Trophoblast cell (in vitro differentiated cells and primary cell): ENCODE measurements around the gene TAS2R20.

Experiments used
- DNase-seq, 2 donors: peaks; one replicate each; pipeline ENCODE4 v3.0.0-alpha.2; 2016
- H2AFZ ChIP-seq: 2 replicates; pipeline ENCODE4 v1.6.1; 2013; ENCODE audit warnings: low read length, moderate library complexity, mild to moderate bottlenecking; ENCODE audit not compliant: insufficient read depth, poor library complexity
- H2AK5ac ChIP-seq: 2 replicates; pipeline ENCODE4 v1.6.1; 2013; ENCODE audit warnings: mild to moderate bottlenecking, low read length
- H2BK120ac ChIP-seq: 2 replicates; pipeline ENCODE4 v1.6.1; 2013; ENCODE audit warnings: low read length, mild to moderate bottlenecking, moderate library complexity; ENCODE audit not compliant: insufficient read depth, poor library complexity
- H2BK12ac ChIP-seq: 2 replicates; pipeline ENCODE4 v1.6.1; 2013; ENCODE audit warnings: mild to moderate bottlenecking, low read length, moderate library complexity
- H2BK5ac ChIP-seq: 2 replicates; pipeline ENCODE4 v1.6.1; 2013; ENCODE audit warnings: low read length, low read depth, moderate library complexity, mild to moderate bottlenecking; ENCODE audit not compliant: poor library complexity
- H3K14ac ChIP-seq: 2 replicates; pipeline ENCODE4 v1.6.1; 2013; ENCODE audit warnings: mild to moderate bottlenecking, low read length
- H3K18ac ChIP-seq: 2 replicates; pipeline ENCODE4 v1.6.1; 2013; ENCODE audit warnings: mild to moderate bottlenecking, low read length
- H3K23ac ChIP-seq: 2 replicates; pipeline ENCODE4 v1.6.1; 2013; ENCODE audit warnings: low read length
- H3K27ac ChIP-seq: 2 replicates; pipeline ENCODE4 v1.5.1; 2013; ENCODE audit warnings: low read depth, mild to moderate bottlenecking, inconsistent platforms, low read length, moderate library complexity
- H3K27me3 ChIP-seq: 2 replicates; pipeline ENCODE4 v1.6.1; 2013; ENCODE audit warnings: inconsistent platforms, mild to moderate bottlenecking, low read length, moderate library complexity; ENCODE audit not compliant: insufficient read depth
- H3K36me3 ChIP-seq, 2 experiments: 1 replicate in 1 of 2; 2 replicates in 1 of 2; pipeline ENCODE4 v1.6.1; 2013; ENCODE audit warnings: low read length in 2 of 2, mild to moderate bottlenecking in 2 of 2, moderate library complexity in 1 of 2; ENCODE audit not compliant: insufficient read depth in 2 of 2, control insufficient read depth in 1 of 2
- H3K4ac ChIP-seq: 2 replicates; pipeline ENCODE4 v1.6.1; 2013; ENCODE audit warnings: low read depth, mild to moderate bottlenecking, low read length, moderate library complexity
- H3K4me1 ChIP-seq, 2 experiments: 1 replicate in 1 of 2; 2 replicates in 1 of 2; pipeline ENCODE4 v1.6.1; 2013; ENCODE audit warnings: low read length in 2 of 2, mild to moderate bottlenecking in 2 of 2, moderate library complexity in 1 of 2; ENCODE audit not compliant: insufficient read depth in 2 of 2, control insufficient read depth in 1 of 2
- H3K4me2 ChIP-seq: 2 replicates; pipeline ENCODE4 v1.6.1; 2013; ENCODE audit warnings: inconsistent platforms, mild to moderate bottlenecking, low read length, moderate library complexity
- H3K4me3 ChIP-seq: 2 replicates; pipeline ENCODE4 v1.5.1; 2013; ENCODE audit warnings: mild to moderate bottlenecking, low read depth, low read length, inconsistent platforms
- H3K79me1 ChIP-seq: one replicate; pipeline ENCODE4 v1.6.1; 2013; ENCODE audit warnings: low read length
- H3K79me2 ChIP-seq: 2 replicates; pipeline ENCODE4 v1.6.1; 2013; ENCODE audit warnings: low read length, mild to moderate bottlenecking; ENCODE audit not compliant: control insufficient read depth, insufficient read depth, poor library complexity
- H3K9ac ChIP-seq: 2 replicates; pipeline ENCODE4 v1.6.1; 2013; ENCODE audit warnings: mild to moderate bottlenecking, low read length
- H3K9me3 ChIP-seq: 2 replicates; pipeline ENCODE4 v1.6.1; 2013; ENCODE audit warnings: low read depth, mild to moderate bottlenecking, control low read depth, inconsistent platforms, low read length; ENCODE audit not compliant: insufficient read depth
- H4K12ac ChIP-seq: 2 replicates; pipeline ENCODE4 v1.6.1; 2013; ENCODE audit warnings: low read depth, mild to moderate bottlenecking, low read length, moderate library complexity
- H4K8ac ChIP-seq: 2 replicates; pipeline ENCODE4 v1.6.1; 2013; ENCODE audit warnings: low read depth, mild to moderate bottlenecking, low read length, moderate library complexity
- H4K91ac ChIP-seq: one replicate; pipeline ENCODE4 v1.6.1; 2013; ENCODE audit warnings: low read depth, mild to moderate bottlenecking, low read length, moderate library complexity
- WGBS: extraction: QIAGEN DNeasy Blood & Tissue Kit; methylation state at CpG from one replicate; pipeline ENCODE4 v1.1.7; 2013; ENCODE audit warnings: missing lambda C conversion rate; ENCODE audit not compliant: insufficient read length, insufficient coverage; ENCODE audit errors: extremely low coverage; 5-methylcytosine and 5-hydroxymethylcytosine counted together

Gene TAS2R20

DNA sequence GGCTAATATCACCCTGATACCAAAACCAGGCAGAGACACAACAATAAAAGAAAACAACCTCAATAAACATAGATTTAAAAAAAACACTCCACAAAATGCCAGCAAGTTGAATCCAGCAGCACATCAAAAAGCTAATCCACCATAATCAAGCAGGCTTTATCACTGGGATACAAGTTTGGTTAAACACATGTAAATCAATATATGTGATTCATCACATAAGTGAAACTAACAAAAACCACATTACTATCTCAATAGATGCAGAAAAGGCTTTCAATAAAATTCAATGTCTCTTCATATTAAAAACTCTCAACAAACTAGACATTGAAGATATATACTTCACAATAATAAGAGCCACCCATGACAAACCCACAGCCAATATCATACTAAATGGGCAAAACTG lies 42.0 kb downstream of the TAS2R20 start:
- H3K36me3 ChIP-seq, result no peaks in the 10 kb centered on the region
- no peak overlapping the region for H3K4me3 ChIP-seq
- H3K27ac ChIP-seq, result no peak overlapping the region
- H2AFZ ChIP-seq, result no peak overlapping the region
- no peak overlapping the region for H2BK12ac ChIP-seq
- H3K4me1 ChIP-seq, result no peaks in the 10 kb centered on the region
- H3K18ac ChIP-seq, result no peak overlapping the region
- H3K79me2 ChIP-seq, result no peaks in the 10 kb centered on the region
- no peak overlapping the region for H4K91ac ChIP-seq
- no peak overlapping the region for H2BK120ac ChIP-seq
- no peak for DNase-seq
- no peak overlapping the region for H2AK5ac ChIP-seq
- H3K9ac ChIP-seq, result no peak overlapping the region
- H4K12ac ChIP-seq, result no peak overlapping the region
- no peak overlapping the region for H2BK5ac ChIP-seq
- H4K8ac ChIP-seq, result no peak overlapping the region
- no peak overlapping the region for H3K4ac ChIP-seq
- no peaks in the 10 kb centered on the region for H3K9me3 ChIP-seq
- H3K14ac ChIP-seq, result no peak overlapping the region
- H3K4me2 ChIP-seq, result no peak overlapping the region
- no peaks in the 10 kb centered on the region for H3K79me1 ChIP-seq
- no peak overlapping the region for H3K23ac ChIP-seq
- no peaks in the 10 kb centered on the region for H3K27me3 ChIP-seq

DNA sequence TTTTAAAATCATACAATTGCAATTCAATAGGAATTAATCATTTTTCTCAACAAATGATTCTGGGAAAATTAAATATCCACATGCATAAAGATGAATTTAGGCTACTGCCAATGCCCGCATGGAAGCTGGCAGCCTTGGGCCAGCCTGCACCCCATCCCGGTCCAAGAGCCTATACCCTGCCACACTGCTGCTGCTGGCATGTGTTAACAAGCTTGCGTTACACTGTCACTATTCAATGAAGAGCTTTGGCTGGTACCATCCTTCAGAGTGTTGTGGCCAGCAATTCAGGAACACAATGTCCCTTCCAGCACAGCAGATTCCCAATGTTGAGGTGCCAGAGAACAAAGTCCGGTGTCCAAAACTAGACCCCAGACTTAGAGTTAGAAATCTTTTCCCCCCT lies 45.5 kb downstream of the TAS2R20 start:
- Histone ChIP-seq H4K8ac (no peak overlapping the region), H3K79me1 (no peaks in the 10 kb centered on the region), H2BK5ac (no peak overlapping the region), H2AFZ (no peak overlapping the region), H3K4me1 (no peaks in the 10 kb centered on the region), H3K14ac (no peak overlapping the region), H3K27me3 (no peaks in the 10 kb centered on the region), H2BK12ac (no peak overlapping the region), H3K36me3 (peaks cover 2 to 4% of the 10 kb centered on the region in 2 experiments), H3K27ac (no peak overlapping the region), H3K23ac (no peak overlapping the region), H4K91ac (no peak overlapping the region), H3K4ac (no peak overlapping the region), H2AK5ac (no peak overlapping the region), H3K18ac (no peak overlapping the region), H3K4me3 (no peak overlapping the region), H4K12ac (no peak overlapping the region), H3K9me3 (no peaks in the 10 kb centered on the region), H3K79me2 (no peaks in the 10 kb centered on the region), H3K4me2 (no peak overlapping the region), H3K9ac (no peak overlapping the region), H2BK120ac (no peak overlapping the region)
- DNase-seq, result no peak
- no CpG with 5 or more reads among the region's 4 CpGs for WGBS
